ENCODE results near the gene TNFRSF14.

GRCh38 chr1:2552189-2552588 lies 4.0 kb upstream of the TNFRSF14 start:
- TF ChIP-seq, protein P1, sequence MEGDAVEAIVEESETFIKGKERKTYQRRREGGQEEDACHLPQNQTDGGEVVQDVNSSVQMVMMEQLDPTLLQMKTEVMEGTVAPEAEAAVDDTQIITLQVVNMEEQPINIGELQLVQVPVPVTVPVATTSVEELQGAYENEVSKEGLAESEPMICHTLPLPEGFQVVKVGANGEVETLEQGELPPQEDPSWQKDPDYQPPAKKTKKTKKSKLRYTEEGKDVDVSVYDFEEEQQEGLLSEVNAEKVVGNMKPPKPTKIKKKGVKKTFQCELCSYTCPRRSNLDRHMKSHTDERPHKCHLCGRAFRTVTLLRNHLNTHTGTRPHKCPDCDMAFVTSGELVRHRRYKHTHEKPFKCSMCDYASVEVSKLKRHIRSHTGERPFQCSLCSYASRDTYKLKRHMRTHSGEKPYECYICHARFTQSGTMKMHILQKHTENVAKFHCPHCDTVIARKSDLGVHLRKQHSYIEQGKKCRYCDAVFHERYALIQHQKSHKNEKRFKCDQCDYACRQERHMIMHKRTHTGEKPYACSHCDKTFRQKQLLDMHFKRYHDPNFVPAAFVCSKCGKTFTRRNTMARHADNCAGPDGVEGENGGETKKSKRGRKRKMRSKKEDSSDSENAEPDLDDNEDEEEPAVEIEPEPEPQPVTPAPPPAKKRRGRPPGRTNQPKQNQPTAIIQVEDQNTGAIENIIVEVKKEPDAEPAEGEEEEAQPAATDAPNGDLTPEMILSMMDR (IDR thresholded peaks at IDR 0.05; ENCODE audit: low read depth, low read length, poor library complexity, severe bottlenecking): no peak
- TF ChIP-seq EZH2phosphoT487 (IDR thresholded peaks at IDR 0.05; ENCODE audit: borderline replicate concordance, low read length): no peak

Measured in DOHH2 (cell line).